ENCODE measurements around the gene LMX1A.

The LMX1A gene

GRCh38 chr1:165325460-165326203 lies 30.9 kb downstream of the LMX1A start:
- no peak for DNase-seq (ENCODE audit: low spot score)

- no peak for DNase-seq (ENCODE audit: low spot score)
These were observed 32.5 kb downstream of the LMX1A start for GRCh38 chr1:165324050-165324449.

GRCh38 chr1:165317612-165318011 lies 38.9 kb downstream of the LMX1A start:
- no peak for DNase-seq (ENCODE audit: low spot score)

- no peak for DNase-seq (ENCODE audit: low spot score)
These were observed 40.3 kb downstream of the LMX1A start for GRCh38 chr1:165316153-165316772.

GRCh38 chr1:165315481-165315880 lies 41.0 kb downstream of the LMX1A start:
- no peak for DNase-seq (ENCODE audit: low spot score)

- DNase-seq (ENCODE audit: low spot score) = no peak
These were observed 42.6 kb downstream of the LMX1A start for GRCh38 chr1:165313903-165314302.

- no peak for DNase-seq (ENCODE audit: low spot score)
These were observed 43.9 kb downstream of the LMX1A start for GRCh38 chr1:165312591-165312990.

- no peak for DNase-seq (ENCODE audit: low spot score)
These were observed 49.7 kb downstream of the LMX1A start for GRCh38 chr1:165306543-165307434.

GRCh38 chr1:165303386-165303785 lies 53.1 kb downstream of the LMX1A start:
- no peak for DNase-seq (ENCODE audit: low spot score)

- DNase-seq (ENCODE audit: low spot score) = no peak
These were observed 56.1 kb downstream of the LMX1A start for GRCh38 chr1:165300400-165300903.

- no peak for DNase-seq (ENCODE audit: low spot score)
These were observed 58.2 kb downstream of the LMX1A start for GRCh38 chr1:165298203-165298820.

GRCh38 chr1:165296205-165296604 lies 60.3 kb downstream of the LMX1A start:
- no peak for DNase-seq (ENCODE audit: low spot score)

- no peak for DNase-seq (ENCODE audit: low spot score)
These were observed 66.4 kb downstream of the LMX1A start for GRCh38 chr1:165290148-165290547.

- DNase-seq (ENCODE audit: low spot score) = no peak
These were observed 67.0 kb downstream of the LMX1A start for GRCh38 chr1:165289556-165289955.

GRCh38 chr1:165288350-165289120 lies 68.0 kb downstream of the LMX1A start:
- no peak for DNase-seq (ENCODE audit: low spot score)

- no peak for DNase-seq (ENCODE audit: low spot score)
These were observed 68.7 kb downstream of the LMX1A start for GRCh38 chr1:165287781-165288180.

GRCh38 chr1:165287329-165287728 lies 69.2 kb downstream of the LMX1A start:
- no peak for DNase-seq (ENCODE audit: low spot score)

- DNase-seq (ENCODE audit: low spot score) = no peak
These were observed 72.1 kb downstream of the LMX1A start for GRCh38 chr1:165284454-165284853.

GRCh38 chr1:165281207-165281901 lies 75.2 kb downstream of the LMX1A start:
- DNase-seq (ENCODE audit: low spot score) = no peak

GRCh38 chr1:165279882-165280281 lies 76.6 kb downstream of the LMX1A start:
- DNase-seq (ENCODE audit: low spot score) = no peak

GRCh38 chr1:165276314-165276713 lies 80.2 kb downstream of the LMX1A start:
- DNase-seq (ENCODE audit: low spot score) = no peak
